Lung (tissue), 12 donors: ENCODE measurements around the gene IMP3. TPM values are rescaled to one million over a fixed set of nuclear protein-coding genes. Genes with fewer than 3 reads are reported as not detected.

Source experiments
- ATAC-seq: fragments of 200-7000 bp; cut with Tn5 transposase; one replicate; pipeline ENCODE4 v1.9.1; 2020; ENCODE audit warnings: moderate number of reproducible peaks; ENCODE audit not compliant: insufficient read depth, low FRiP score
- DNase-seq, 3 donors: peaks; one replicate each; pipeline ENCODE4 v3.0.0-alpha.2; 2013 to 2017
- H3K27ac ChIP-seq, 2 donors: one replicate each; pipeline ENCODE4 v1.5.1; 2013; ENCODE audit warnings: mild to moderate bottlenecking in 2 of 2, moderate library complexity in 2 of 2, control low read depth in 1 of 2, inconsistent platforms in 1 of 2, low read depth in 1 of 2, low read length in 1 of 2
- H3K27me3 ChIP-seq, 3 donors: one replicate each; pipeline ENCODE4 v1.5.1; 2013; ENCODE audit warnings: low read length in 2 of 3; ENCODE audit not compliant: control insufficient read depth in 3 of 3, insufficient read depth in 3 of 3
- H3K36me3 ChIP-seq, 4 donors: one replicate each; pipeline ENCODE4 v1.5.1; 2013; ENCODE audit warnings: low read length in 4 of 4, mild to moderate bottlenecking in 1 of 4, moderate library complexity in 1 of 4; ENCODE audit not compliant: control insufficient read depth in 4 of 4, insufficient read depth in 4 of 4
- H3K4me1 ChIP-seq, 5 donors: one replicate each; pipeline ENCODE4 v1.5.1; 2013; ENCODE audit warnings: low read length in 5 of 5, mild to moderate bottlenecking in 2 of 5, moderate library complexity in 1 of 5; ENCODE audit not compliant: control insufficient read depth in 5 of 5, insufficient read depth in 5 of 5
- H3K4me3 ChIP-seq: one replicate; pipeline ENCODE4 v1.5.1; 2013; ENCODE audit warnings: mild to moderate bottlenecking, control low read depth, moderate library complexity
- H3K9ac ChIP-seq, 2 donors: one replicate each; pipeline ENCODE4 v1.5.1; 2013; ENCODE audit warnings: low read length in 2 of 2, control low read depth in 1 of 2; ENCODE audit not compliant: insufficient read depth in 1 of 2
- H3K9me3 ChIP-seq, 4 donors: one replicate each; pipeline ENCODE4 v1.5.1; 2013; ENCODE audit warnings: low read length in 3 of 4, mild to moderate bottlenecking in 1 of 4, moderate library complexity in 1 of 4; ENCODE audit not compliant: control insufficient read depth in 4 of 4, insufficient read depth in 3 of 4
- WGBS, 2 donors: extraction: QIAGEN DNeasy Blood & Tissue Kit; methylation state at CpG; one replicate each; pipeline ENCODE4 v1.1.7; 2013; 5-methylcytosine and 5-hydroxymethylcytosine counted together
- polyA plus RNA-seq, 2 donors: library from polyadenylated mRNA; stranded (reverse); fragments of 200-250 nt; gene quantifications; one replicate each; pipeline ENCODE4 v1.2.1, GENCODE V29; 2013
- total RNA-seq, 2 donors: library from RNA; depleted of rRNA in 1 of 2; stranded (reverse); fragments of >200 nt in 1 of 2; gene quantifications; one replicate each; pipeline ENCODE4 v1.2.1, GENCODE V29; 2014 to 2021
- TF ChIP-seq, protein P1 (sequence below): IDR thresholded peaks from 2 replicates; pipeline ENCODE4 v1.5.1; 2012; ENCODE audit warnings: mild to moderate bottlenecking; ENCODE audit errors: control extremely low read depth, extremely low read depth
- donor health status: control.
- donor health status: control.
- donor health status: Bipolar disorder and iron deficiency.
- donor health status: healthy.
- donor health status: DM: yes; HTN: yes; CAD: no.

IMP3 gene
- total and polyA plus RNA-seq, 4 donors, result 34.2 to 78.4 (median 70.1) TPM

DNA sequence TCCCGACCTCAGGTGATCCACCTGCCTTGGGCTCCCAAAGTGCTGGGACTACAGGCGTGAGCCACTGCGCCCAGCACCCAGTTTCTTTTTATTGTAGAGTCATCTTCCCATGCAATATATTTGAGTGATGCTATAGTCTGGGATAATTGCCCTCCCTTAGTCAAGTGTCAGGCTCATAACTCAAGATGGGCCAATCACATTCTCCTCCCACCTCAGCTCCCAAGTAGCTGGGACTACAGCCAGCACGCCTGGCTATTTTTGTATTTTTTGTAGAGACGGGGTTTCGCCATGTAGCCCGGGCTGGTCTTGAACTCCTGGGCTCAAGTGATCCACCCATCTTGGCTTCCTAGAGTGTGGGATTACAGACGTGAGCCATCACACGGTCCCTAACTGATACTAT, 45.7 kb downstream of the IMP3 start:
- no peak overlapping the region for H3K27ac ChIP-seq
- no peak overlapping the region for H3K4me3 ChIP-seq
- DNase-seq, result no peak
- WGBS, 2 donors, result 90 to 94% methylated on average over 9 of the region's 9 CpGs
- no peaks in the 10 kb centered on the region for H3K27me3 ChIP-seq
- H3K4me1 ChIP-seq, result peaks cover 0 to 6% (median 0%) of the 10 kb centered on the region in 5 donors
- no peak for ATAC-seq
- TF ChIP-seq, protein P1, sequence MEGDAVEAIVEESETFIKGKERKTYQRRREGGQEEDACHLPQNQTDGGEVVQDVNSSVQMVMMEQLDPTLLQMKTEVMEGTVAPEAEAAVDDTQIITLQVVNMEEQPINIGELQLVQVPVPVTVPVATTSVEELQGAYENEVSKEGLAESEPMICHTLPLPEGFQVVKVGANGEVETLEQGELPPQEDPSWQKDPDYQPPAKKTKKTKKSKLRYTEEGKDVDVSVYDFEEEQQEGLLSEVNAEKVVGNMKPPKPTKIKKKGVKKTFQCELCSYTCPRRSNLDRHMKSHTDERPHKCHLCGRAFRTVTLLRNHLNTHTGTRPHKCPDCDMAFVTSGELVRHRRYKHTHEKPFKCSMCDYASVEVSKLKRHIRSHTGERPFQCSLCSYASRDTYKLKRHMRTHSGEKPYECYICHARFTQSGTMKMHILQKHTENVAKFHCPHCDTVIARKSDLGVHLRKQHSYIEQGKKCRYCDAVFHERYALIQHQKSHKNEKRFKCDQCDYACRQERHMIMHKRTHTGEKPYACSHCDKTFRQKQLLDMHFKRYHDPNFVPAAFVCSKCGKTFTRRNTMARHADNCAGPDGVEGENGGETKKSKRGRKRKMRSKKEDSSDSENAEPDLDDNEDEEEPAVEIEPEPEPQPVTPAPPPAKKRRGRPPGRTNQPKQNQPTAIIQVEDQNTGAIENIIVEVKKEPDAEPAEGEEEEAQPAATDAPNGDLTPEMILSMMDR, result no peak
- no peak overlapping the region for H3K9ac ChIP-seq
- H3K9me3 ChIP-seq, result peaks cover 0 to 2% (median 0%) of the 10 kb centered on the region in 4 donors
- peaks cover 14 to 33% (median 28%) of the 10 kb centered on the region in 4 donors for H3K36me3 ChIP-seq

DNA sequence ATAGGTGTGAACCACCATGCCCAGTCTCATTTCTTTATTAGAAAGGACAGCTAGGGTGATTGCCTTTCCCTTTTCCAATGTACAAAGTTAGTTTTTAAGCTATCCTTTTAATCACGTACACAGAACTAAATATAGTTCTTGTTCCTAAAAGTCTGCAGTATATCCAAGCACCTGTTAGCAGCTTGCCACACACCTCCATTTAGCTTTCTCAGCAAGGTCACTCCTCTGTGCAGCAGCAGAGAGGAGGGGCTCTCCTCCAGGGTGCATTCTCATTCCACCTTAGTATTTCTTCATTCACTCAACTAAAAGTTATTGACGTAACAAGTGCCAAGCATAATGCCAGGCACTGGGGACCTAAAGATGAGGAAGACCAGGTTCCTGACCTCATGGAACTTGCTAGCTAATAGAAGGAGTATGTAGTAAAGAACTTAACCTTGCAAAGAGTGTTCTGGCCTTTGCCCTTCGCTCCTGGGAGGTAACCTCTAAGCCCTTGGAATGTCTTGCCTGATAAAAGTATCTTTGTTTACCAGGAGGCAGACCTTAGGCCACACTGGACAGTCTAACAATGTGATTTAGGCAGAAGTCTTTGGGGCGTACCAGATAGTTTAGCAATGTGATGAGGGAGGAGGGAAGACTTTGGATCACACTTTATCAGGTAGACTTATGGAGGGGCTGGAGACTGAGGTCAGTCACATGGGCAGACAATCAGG, 48.2 kb downstream of the IMP3 start:
- Histone ChIP-seq H3K36me3 (peaks cover 3 to 12% (median 7%) of the 10 kb centered on the region in 4 donors), H3K27ac (no peak overlapping the region), H3K9me3 (no peaks in the 10 kb centered on the region), H3K9ac (no peak overlapping the region), H3K4me1 (no peaks in the 10 kb centered on the region), H3K27me3 (no peaks in the 10 kb centered on the region), H3K4me3 (no peak overlapping the region)
- 93 to 95% methylated on average over 4 of the region's 4 CpGs for WGBS, 2 donors
- TF ChIP-seq, protein P1, result no peak
- DNase-seq (no peak), ATAC-seq (no peak)

DNA sequence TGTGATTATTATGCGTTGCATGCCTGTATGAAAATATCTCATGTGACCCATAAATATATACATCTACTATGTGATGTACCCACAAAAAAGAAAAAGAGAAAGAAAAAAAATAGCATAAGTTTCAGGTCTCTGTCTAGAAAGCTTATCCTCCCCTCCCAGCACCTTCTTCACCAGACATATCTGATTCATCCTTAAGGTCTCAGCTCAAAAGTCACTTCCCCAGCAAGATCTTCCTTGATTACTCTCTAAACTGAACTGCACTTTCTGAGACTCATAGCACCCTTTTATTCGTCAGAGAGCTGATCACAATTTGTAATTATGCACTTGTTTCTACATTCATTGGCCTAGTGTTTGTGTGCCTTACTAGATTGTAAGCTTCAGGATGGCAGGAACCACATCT, 49.8 kb downstream of the IMP3 start:
- Histone ChIP-seq H3K36me3 (peaks cover 0 to 5% (median 2%) of the 10 kb centered on the region in 4 donors), H3K4me3 (no peak overlapping the region), H3K27ac (no peak overlapping the region), H3K9ac (no peak overlapping the region), H3K4me1 (no peaks in the 10 kb centered on the region), H3K27me3 (no peaks in the 10 kb centered on the region), H3K9me3 (no peaks in the 10 kb centered on the region)
- 91 to 96% methylated on average over 2 of the region's 2 CpGs for WGBS, 2 donors
- DNase-seq (no peak), ATAC-seq (no peak)
- TF ChIP-seq, protein P1, result no peak

Other genes starting within 250 kb of the IMP3 start
- gene SIN3A, start 188.5 kb downstream of the IMP3 start, total RNA-seq, result 10 to 100 TPM; 66.1 to 86.1 TPM
- gene SIN3A, start 188.5 kb downstream of the IMP3 start, polyA plus RNA-seq, result 10 to 100 TPM in 1 of 2 donors, 1 to 10 TPM in 1; 9.8 to 19.9 TPM
- 10 to 100 TPM; 24.1 to 32.4 TPM for gene PTPN9, start 60.9 kb downstream of the IMP3 start, total RNA-seq
- 10 to 100 TPM in 1 of 2 donors, 1 to 10 TPM in 1; 7.1 to 15.6 TPM for gene PTPN9, start 60.9 kb downstream of the IMP3 start, polyA plus RNA-seq
- 10 to 100 TPM; 19.1 to 22.9 TPM for gene SNUPN, start 14.5 kb downstream of the IMP3 start, total RNA-seq
- gene SNUPN, start 14.5 kb downstream of the IMP3 start, polyA plus RNA-seq, result 10 to 100 TPM; 19.3 to 24.6 TPM
- gene SNX33, start 7.7 kb upstream of the IMP3 start, total RNA-seq, result 10 to 100 TPM; 16.7 to 23.5 TPM
- 10 to 100 TPM; 13.6 to 19.3 TPM for gene SNX33, start 7.7 kb upstream of the IMP3 start, polyA plus RNA-seq
- 10 to 100 TPM; 32.4 to 38.1 TPM for gene CSPG4, start 72.6 kb upstream of the IMP3 start, total RNA-seq
- 10 to 100 TPM in 1 of 2 donors, 1 to 10 TPM in 1; 8.5 to 16.0 TPM for gene CSPG4, start 72.6 kb upstream of the IMP3 start, polyA plus RNA-seq
- 10 to 100 TPM; 22.0 to 35.9 TPM for gene UBE2Q2, start 203.2 kb upstream of the IMP3 start, total RNA-seq
- 10 to 100 TPM; 15.5 to 20.2 TPM for gene UBE2Q2, start 203.2 kb upstream of the IMP3 start, polyA plus RNA-seq